Fibroblast of skin of left biceps (primary cell): ENCODE measurements around the gene ACBD6.

ENCODE experiments used
- DNase-seq, 2 experiments: peaks; one replicate each; pipeline ENCODE4 v3.0.0-alpha.2; 2013; ENCODE audit warnings: low read depth in 2 of 2

ACBD6 gene

DNA sequence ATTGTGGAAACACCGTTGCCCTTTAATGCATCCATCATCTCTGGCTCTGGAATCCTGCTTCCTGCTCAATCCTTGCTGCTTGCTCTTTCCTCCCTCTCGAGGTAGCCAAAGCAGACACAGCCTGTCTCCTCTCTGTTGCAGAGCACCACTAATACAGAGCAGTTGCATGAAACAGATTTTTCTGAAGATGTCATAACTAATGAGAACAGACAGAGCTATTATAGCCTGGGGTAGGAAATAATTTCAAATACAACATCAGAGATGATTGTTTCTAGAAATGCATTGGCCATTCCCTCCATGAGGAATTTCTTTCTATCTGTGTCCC is 23.3 kb upstream of the ACBD6 start:
- DNase-seq, result no peak

DNA sequence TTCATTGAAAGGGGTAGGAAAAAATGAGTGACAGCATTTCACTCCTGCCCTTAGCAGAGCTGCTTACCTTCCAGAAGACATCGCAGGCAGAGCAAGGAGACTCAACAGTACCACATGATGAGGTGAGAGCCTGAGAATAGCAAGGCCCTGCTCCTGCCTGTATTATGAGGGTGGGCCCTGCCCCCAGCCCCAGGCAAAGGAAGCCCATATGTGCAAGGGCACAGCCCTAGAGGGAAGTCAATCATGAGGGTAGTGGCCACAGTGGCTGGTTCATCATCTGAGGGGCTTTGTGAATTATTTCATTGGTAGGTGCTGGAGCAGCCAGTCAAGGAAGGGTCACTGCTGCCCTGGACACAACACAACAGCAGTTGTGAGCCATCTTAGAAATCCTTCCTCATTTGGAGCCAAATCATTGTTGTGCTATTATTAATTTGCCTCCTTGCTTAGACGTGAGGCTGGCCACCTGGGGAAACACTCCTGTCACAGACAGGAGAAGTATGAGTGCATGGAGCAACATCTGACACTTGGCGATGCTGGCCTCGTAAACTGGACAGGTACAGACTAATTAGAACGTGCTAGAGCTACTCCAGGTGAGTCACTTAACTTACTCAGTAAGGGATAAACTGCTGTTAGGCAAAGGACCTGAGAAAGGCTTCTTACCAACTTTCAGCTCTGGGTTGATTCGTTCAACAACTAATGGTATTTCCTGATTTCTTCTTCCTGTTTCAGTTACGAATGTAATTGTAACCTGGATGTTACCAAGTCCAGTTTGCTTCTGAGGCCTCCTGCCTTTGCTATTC is 22.7 kb upstream of the ACBD6 start:
- no peak for DNase-seq

DNA sequence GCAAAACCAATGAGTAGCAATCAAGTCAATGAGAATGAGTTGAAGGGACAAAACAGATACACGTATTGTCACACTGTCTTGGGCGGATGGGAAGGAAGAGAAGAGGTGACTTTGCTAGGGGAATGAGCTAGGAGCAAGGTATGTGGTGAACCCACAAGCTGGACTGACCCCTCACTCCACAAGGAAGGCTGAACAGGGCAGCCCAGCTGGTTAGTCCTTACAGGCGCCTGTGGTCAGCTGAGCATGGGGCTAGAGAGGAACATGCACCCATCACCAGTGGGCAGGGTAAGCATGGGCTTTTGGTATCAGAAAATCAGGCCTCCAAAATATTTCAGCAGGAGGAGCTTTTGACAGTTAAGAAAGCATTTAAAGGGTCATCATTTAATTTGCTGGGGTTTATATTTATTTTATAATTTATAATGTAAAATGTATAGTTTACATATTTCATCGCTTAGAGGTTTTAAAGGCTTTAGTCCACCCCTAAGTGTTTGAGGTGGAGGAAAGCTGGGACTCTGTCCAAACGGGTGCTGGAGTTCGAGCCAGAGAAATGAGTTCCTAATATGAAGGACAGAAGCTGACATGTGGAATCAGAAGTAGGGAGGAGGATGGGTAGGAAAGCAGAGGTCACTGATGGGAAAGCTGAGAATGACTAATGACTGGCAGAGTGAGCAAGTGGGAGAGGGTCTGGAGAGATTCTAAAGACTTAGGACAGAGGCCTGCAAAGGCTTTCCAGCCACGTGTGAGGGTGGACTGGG is 22.0 kb upstream of the ACBD6 start:
- DNase-seq, result no peak

DNA sequence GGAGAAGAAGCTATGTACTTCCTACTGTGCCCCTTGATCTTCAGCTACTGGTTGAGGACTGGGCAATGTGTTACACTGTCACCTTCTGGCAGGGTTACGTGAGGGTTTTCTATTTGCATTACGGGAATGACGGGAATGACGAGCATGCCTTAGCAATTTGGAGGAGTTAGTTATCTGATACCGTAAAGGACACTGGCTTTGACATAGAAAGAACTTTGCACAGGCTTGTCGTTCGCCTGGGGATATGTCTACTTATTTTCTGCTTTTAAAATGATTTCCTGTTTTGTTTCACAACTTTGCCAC is 19.8 kb upstream of the ACBD6 start:
- DNase-seq, result no peak

DNA sequence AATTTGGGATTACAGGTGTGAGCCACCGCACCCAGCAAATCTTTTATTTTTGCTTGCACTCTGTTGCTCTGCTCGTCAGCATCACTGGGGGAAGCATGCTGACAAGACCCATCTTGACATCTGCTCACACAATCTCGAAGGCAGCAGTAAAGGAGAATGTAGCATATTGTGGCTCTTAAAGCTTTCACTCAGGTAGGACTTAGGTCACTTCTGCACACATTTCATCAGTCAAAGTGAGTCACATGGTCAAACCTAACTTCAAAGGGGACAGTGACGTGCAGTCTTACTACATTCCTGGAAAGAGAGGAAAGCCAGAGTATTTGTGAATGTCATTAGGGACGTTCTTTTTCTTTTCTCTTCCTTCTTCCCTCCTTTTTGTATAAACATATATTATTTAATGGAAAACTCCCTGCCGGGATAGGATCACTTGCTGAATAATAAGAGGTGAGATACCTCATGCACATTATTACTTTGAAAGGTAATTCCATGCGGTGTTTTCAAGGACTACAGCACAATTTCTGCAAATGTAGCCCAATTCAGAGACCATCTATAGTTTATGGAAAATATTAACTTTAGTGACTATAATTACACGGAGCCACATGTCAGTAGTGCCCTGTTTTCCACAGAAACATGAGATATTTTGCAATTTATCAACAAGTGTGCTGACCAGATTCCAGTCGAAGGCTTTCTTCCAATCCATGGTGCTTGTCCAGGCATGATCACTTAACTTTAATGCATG is 19.3 kb upstream of the ACBD6 start:
- DNase-seq, result no peak

DNA sequence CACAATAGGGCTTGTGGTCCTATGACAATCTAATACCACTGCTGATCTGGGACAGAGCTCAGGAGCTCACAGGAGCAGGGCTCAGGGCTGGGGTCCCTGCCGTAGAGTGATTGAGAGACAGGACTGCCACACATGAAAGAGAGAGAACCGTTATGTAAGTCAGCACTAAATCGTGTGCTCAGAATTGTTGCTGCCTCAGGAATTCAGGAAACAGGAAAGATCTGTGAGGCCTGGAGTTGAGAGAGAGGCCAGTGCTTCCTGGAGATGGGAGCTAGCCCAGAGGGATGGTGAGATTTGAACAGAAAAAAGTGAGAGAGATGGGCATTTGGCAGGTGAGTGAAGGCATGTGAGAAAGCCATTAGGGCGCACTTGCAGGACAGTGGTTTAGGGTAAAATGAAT is 17.5 kb upstream of the ACBD6 start:
- no peak for DNase-seq

DNA sequence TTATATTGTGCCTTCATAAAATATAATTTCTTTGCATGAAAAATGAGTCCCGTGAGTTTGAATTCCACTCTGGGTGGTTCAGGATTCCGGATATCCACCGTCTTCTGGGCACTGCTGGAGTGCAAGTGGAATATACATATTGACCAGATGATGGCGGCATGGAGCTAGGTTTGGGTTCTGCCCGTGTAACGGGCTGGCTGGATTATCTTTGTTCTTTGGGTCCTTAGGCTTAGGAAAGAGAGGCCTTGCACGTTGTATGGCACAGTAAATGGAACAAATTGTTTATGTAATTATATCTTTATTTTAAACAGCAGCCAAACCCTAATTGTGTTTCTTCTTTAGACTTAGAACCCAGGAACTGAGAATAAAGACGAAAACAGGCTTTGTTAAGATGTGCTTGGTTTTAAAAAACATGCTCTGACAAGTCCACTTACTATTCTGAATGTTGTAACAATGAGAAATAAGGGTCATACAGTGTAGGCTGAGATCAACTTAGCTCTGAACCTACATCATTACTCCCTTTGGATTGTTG is 13.5 kb upstream of the ACBD6 start:
- DNase-seq, result peak; percentile 46 to 51

DNA sequence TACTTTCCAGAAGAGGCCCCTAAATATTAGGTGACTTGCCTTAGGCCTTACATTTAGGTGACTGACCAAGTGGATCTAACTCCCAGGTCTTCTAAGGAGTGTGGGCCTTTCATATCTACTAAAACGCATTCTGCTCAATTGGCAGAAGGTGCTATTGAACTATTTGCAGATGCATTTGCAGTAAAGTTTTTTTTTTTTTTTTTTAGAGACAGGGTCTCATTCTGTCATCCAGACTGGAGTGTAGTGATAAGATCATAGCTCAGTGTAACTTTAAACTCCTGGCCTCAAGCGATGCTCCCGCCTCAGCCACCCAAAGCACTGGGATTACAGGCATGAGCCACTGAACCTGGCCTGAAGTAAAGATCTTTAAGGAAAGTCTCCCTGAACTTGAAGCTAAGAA is 13.0 kb upstream of the ACBD6 start:
- no peak for DNase-seq

DNA sequence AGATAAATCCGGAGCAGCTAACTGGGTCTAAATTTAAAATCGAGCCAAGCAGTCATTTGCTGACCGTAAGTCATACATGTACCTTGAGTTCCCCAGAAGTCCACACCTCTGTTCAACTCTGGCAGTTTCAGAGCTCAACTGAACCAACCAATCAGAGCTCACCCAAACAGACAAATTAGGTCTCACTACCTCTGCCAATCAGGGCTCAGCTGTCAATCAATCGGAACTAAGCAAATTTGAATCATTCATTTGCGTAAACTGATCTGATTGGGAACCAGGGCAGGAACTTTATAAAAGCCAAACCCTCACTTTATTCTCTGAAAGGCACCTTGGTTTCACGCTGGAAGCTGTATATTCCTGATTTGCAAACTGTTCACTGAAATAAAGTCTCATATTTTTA is 11.2 kb upstream of the ACBD6 start:
- DNase-seq, result no peak

DNA sequence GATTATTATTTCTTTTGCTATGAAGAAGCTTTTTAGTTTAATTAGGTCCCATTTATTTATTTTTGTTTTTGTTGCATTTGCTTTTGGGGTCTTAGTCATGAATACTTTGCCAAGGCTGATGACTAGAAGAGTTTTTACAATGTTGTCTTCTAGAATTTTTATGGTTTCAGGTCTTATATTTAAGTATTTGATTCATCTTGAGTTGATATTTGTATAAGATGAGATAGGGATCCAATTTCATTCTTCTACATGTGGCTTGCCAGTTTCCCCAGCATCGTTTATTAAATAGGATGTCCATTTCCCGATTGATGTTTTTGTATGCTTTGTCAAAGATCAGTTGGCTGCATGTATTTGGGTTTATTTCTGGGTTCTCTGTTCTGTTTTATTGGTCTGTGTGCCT is 8.5 kb upstream of the ACBD6 start:
- DNase-seq, result no peak

DNA sequence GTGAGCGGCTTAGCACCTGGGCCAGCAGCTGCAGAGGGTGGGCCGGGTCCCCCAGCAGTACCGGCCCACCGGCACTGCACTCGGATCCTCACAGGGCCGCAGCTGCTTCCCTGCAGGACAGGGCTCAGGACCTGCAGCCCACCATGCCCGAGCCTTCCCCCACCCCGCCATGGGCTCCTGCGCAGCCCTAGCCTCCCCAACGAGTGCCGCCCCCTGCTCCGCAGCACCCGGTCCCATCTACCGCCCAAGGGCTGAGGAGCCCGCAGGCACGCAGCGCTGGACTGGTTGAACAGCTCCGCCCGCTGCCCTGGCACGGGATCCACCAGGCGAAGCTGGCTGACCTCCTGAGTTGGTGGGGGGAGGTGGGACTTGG is 6.3 kb upstream of the ACBD6 start:
- no peak for DNase-seq

DNA sequence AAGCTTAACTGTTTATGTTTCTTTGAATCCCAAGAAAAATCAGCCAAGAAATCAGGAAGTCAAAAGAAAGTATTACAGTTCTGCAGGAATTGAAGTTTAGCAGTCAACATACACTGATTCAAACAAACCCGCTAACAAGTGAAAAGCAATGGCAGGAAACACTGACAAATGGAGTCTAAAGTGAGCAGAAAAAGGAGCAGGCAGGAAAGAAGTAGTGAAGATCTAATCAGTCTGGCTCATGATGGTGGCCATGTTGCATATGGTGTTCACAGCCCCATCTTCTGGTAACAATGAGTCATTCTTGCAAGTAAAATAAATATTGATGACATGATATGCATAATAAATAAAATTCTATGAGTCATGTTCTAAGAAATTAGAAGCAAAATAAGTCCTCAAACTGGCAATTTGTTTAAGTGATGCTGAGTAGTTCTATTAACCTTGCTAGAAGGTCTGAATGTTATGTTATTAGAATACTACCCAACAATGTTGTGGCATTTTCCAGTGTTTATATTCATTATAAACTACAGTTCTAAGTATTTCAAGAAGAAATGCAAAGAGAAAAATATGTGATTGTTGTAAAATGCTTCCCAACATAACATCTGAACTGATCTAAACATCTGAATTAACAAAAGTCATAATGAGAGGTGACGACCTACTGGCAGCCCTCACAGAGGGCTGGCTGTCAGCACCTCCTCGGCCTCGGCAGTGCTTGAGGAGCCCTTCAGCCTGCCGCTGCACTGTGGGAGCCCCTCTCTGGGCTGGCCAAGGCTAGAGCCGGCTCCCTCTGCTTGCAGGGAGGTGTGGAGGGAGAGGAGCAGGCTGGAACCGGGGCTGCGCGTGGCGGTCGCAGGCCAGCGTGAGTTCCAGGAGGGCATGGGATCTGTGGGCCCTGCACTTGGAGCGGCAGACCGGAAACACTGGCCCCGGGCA is 5.7 kb upstream of the ACBD6 start:
- peak in 1 of 2 experiments; percentile 9 for DNase-seq

DNA sequence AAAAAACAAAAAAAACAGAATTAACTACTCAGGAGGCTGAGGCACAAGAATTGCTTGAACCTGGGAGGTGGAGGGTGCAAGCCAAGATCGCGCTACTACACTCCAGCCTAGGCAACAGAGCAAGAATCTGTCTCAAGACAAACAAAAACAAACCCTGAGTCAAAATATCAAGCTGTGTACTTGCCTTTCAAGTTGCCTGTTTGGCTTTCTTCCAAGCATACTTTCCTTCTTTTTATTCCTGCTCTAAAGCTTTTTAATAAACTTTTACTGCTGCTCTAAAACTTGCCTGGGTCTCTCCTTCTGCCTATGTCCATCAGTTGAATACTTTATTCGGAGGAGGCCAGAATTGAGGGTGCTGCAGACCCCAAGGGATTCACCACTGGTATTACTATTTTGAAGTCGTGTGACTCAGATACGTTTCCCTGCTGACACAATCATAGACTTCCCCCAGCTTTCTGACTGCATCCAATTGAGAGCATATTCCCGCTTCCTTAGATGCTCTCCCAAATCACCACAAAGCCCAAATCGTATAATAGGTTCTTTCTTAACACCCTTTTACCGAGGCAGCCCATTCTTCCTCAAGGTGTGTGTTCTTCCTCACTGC is 3.5 kb upstream of the ACBD6 start:
- no peak for DNase-seq

DNA sequence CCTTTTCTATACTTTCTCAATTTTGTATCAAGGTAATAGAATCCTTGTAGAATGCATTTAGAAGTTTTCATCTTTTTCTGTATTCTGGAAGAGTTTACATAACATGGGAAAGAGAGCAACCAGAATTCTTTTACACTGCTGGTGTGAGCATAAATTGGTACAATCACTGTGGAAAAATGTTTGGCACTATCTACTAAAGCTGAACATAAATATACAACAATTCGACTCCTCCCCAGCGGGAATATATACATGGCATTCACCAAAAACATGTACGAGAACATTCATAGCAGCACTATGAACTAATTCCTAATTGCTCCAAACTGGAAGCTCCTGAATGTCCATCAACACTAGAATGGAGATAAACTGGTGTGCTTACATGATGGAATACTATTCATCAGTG is 1.8 kb upstream of the ACBD6 start:
- no peak for DNase-seq

DNA sequence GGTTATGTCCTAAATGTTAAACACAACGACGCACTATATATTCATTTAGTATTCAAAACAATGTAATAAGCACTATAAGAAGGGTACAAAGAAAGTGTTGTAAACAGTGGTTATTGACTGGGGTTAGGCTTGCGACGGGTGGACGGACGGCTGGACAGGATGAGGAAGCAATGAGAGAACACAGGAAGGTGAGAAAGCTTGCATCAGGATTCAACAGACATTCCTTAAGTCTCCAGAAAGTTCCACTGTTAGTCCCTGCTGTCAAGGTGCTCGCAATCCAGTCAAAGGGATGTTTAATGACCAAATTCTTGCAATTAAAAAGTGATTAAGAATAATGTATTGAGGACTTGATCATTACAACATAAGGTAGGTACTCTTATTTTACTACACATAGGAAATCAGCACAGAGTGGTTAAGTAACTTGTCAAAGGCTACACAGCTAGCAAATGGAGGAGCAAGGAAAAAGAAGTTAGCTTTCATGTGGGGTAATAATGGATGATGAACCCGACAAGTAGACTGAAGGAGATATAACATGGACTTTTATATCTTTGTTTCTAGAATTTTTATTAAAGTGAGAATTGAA is 994 bp upstream of the ACBD6 start:
- DNase-seq, result no peak

DNA sequence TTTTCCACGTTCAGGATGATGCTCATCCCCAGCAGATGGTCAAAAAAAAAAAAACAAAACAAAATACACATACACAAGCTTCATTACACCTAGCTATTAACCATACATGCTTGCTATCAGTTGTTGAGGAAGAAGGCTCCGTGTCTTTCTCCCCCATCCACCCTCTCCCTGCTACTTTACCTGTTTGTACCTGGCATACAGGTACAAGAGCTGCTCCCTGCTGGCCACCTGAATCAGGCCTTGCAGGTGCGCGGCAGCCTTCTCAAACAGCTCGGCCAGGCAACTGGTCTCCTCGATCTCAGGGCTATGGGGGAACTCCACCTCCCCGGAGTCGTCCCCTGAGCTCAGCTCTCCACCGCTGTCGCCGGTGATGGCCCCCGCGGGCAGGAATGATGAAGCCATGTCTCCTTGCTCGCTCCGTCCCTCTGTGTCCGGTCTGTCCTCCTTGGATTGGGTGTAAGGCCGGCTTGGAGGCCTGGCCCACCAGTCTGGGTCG is 464 bp downstream of the ACBD6 start:
- DNase-seq, result no peak

DNA sequence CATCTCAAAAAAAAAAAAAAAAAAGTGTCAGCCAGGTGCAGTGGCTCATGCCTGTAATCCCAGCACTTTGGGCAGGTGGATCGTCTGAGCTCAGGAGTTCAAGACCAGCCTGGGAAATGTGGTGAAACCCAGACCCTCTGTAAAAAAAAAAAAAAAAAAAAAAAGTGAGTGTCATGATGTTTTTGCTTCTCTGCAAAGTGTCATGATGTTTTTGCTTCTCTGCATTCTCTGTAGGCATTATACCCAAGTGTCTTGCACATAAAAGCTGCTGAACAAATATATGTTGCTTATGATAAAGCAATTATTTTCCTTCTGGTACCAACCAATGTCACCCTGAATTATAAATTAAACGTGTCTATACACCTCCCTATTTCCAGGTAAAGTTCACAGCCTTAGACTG is 1.7 kb downstream of the ACBD6 start:
- DNase-seq, result no peak

DNA sequence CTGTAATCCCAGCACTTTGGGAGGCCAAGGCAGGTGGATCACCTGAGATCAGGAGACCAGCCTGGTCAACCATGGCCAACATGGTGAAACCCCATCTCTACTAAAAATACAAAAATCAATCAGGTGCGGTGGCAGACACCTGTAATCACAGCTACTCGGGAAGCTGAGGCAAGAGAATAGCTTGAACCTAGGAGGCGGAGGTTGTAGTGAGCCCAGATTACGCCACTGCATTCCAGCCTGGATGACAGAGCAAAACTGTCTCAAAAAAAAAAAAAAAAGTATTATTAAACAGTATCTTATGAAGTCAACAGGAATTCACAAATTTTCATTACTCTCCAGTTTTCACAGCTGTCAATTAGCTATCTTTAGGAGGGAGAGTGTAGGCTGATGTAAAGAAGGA is 3.8 kb downstream of the ACBD6 start:
- DNase-seq, result no peak

DNA sequence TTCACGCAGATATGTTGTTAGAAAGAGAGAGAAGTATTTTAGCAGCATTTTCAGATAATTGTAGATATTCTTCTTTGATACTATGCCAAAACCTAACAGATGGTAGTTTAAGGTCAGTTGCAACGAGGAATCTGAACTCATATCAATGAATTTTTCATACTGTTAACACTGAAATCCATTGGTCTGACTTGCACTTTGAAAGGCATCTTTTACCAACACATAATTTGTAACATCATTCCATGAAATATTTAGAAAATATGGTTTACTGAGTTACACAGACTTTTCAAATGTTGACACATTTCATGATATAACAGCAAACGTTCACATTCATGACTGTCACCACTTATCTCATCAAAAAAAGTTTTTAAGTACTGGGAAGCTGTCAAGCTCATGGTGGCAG is 4.6 kb downstream of the ACBD6 start:
- no peak for DNase-seq

DNA sequence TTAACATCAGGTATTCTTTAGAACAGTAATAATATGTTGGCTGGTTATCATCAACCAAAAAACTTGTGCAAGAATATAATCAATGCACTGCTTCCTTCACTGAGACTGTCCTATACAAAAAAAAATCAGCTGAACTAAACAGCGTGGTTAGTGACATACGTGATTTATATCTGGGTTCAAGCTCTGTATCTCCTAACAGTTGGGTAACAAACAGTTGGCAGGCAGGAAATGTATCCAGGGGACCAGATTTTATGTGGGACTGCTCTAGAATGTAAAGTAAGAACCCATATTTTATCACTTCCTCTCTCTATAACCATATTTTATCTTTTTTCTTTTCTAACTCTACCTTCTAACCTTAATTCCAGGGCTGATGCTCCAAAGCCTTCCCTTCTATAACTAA is 8.0 kb downstream of the ACBD6 start:
- no peak for DNase-seq

DNA sequence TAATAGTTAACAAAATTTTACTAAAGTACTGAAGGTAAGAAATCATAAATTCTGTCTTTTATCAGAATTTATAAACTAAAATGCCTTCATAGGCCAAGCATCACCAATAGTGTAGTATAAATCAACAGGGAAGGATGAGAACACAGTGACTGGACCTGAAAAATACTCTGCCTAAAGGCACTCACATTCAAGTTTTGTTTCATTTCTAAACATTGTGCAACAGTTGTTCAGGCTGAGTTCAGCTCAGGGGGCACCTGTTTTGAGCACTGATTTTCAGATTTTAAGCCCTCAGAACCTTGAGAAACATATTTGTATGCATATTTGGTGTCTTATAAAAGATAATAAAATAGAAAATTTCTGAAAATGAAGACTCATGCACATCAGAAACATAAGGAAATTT is 12.4 kb downstream of the ACBD6 start:
- no peak for DNase-seq
